GM19351 (cell line): ENCODE results near the gene AP4S1.
"Not testable (repeated sequence)": the region's sequence is repeated elsewhere in the genome, so short reads cannot be mapped to it uniquely, and the experiment has no call there.

Experiments used
- ATAC-seq: cut with Tn5 transposase; IDR thresholded peaks from one replicate; pipeline ENCODE4 v1.9.1; 2021; ENCODE audit warnings: mild to moderate bottlenecking, moderate library complexity; ENCODE audit not compliant: unreplicated experiment

AP4S1 gene

GRCh38 chr14:31083781-31084180 is 58.3 kb downstream of the AP4S1 start:
- ATAC-seq = no peak

GRCh38 chr14:31084385-31084784 is 58.9 kb downstream of the AP4S1 start:
- ATAC-seq = peak; percentile 81

- ATAC-seq = no peak
These were observed 59.6 kb downstream of the AP4S1 start for GRCh38 chr14:31085027-31085426.

DNA sequence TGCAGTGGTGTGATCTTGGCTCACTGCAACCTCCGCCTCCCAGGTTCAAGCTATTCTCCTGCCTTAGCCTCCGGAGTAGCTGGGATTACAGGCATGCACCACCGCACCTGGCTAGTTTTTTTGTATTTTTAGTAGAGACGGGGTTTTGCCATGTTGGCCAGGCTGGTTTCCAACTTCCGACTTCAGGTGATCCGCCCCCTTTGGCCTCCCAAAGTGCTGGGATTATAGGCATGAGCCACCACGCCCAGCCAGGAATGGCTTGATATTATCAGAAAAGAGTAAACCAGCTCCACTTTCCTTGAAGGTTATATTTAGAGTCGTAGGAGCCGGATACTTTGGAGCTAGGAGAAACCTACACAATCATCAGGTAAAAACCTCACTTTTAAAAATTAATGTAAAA is 61.0 kb downstream of the AP4S1 start:
- not testable (repeated sequence) for ATAC-seq

DNA sequence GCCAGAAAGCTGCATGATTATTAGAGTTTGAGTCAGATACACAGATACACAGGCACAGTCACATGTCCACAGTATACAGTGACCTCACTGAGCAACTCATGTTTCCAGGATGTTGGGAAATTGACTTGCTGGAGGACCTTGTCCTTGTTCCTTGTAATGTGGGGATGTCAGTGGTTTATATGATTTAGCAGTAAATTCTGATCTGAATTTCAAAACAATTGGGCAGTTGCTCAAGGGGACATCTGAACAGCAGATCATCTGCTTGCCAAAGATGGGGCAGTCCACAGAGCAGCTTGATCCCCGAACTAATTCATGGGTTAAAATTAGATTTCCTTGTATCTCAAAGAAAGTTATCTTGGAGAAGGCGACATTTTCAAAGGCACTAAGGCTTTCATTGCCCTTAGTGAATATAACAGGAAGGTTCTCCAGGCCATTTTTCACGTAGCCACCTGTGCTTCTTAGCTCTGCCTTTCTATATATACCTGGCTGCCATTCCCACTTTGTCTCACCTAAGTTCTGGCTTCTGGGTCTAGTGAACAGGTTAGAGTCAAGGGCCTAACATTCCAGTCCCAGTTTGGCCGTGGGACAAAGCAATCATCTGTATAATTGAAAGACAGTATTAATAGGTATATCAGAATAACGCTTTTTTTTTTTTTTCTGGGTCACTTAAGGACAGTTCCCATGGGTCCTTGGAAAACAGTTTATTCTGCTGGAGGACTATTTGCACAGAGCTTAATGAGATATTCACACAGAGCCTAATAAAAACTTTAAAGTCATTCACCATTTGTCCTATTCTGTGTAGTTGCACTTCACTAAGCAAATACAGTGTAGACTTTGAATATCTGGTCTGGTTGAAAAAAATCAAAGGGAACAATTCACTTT is 65.7 kb downstream of the AP4S1 start:
- no peak for ATAC-seq

DNA sequence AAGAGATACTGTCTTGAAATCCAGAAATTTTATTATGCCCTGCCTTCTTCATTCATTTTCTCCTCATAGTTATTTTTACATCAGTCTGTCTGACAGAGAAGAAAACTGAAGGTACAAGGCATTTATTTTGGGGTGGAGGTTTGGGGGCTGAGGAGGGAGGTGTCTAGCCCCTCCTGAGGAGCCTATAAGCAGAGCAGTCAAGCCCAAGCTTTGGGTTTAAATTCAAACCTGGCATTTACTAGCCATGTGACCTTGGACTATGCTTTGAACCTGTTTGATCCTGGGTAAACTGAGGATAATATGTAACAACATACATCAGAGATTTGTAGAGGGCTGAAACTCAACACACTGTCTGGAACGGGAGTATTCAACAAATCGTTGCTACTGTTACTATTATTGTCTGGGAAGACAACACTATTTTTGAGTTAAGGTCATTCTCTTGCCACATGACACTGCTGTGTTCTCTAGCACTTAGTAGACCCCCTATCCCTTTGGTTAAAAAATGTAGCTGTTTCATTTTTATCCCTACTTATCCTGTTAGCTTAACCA is 66.8 kb downstream of the AP4S1 start:
- ATAC-seq = no peak

DNA sequence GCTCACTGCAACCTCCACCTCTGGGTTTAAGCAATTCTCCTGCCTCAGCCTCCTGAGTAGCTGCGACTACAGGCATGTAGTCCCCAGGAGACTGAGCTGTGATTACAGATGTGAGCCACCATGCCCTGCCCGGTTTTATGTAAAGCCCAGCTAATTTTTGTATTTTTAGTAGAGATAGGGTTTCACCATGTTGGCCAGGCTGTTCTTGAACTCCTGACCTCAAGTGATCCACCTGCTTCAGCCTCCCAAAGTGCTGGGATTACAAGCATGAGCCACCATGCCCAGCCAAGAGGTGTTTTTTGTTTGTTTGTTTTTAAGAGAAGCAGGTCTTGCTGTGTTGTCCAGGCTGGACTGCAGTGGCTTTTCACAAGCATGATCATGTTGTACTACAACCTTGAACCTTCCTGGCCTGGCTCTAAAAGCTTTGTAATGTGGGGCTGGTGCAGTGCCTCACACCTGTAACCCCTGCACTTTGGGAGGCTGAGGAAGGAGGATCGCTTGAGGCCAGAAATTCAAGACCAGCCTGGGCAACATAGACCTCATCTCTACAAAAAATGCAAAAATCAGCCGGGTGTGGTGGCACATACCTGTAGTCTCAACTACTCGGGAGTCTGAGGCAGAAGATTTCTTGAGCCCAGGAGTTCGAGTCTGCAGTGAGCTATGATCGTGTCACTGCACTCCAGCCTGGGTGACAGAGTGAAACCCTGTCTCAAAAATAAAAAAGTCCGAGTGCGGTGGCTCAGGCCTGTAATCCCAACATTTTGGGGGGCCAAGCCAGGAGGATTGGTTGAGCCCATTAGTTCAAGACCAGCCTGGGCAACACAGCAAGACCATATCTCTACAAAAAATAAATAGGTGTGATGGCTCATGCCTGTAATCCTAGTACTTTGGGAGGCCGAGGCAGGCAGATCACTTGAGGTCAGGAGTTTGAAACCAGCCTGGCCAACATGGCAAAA is 68.7 kb downstream of the AP4S1 start:
- ATAC-seq = not testable (repeated sequence)

DNA sequence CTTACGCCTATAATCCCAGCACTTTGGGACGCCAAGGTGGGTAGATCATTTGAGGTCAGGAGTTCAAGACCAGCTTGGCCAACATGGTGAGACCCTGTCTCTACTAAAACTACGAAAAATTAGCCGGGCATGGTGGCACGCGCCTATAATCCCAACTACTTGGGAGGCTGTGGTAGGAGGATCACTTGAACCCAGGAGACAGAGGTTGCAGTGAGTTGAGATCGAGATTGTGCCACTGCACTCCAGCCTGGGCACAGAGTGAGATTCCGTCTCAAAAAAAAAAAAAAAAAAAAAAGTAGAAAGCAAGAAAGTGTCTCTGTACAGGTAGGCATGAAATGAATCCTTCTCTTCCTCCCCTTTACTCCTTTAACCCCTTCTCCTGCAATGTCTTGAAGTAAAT is 70.4 kb downstream of the AP4S1 start:
- not testable (repeated sequence) for ATAC-seq

DNA sequence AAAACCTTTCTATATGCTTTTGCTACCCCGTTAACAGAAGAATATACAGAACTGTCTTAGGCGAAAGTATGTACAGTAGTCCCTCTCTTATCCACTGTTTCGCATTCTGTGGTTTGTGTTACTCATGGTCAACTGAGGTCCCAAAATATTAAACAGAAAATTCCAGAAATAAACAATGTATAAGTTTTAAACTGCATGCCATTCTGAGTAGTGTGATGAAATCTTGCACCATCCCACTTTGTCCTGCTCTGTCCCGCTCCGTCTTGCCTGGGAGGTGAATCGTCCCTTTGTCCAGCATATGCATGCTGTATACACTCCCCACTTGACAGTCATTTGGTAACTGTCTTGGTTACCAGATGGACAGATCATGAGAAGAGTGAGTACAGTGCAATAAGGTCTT is 70.8 kb downstream of the AP4S1 start:
- ATAC-seq = no peak

- ATAC-seq = no peak
These were observed 71.6 kb downstream of the AP4S1 start for GRCh38 chr14:31097081-31097480.

DNA sequence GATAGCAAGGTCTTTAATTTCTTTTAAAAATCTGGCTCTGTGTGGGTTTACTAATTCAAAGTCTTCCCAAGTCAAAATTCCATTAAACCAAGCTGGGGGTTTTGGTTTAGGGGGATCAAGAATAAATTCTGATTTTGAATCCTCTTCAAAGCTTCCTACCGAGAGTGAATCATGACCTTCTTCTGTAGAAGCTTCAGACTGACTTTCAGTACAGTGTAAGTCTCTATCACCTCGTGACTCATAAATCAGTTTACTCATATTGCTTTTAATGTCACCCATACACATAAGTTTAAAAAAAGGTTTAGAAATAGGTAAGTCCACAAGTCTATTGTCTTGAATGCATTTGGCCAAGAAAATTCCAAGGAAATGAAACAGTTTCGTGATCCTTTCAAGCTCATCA is 81.3 kb downstream of the AP4S1 start:
- ATAC-seq = no peak

DNA sequence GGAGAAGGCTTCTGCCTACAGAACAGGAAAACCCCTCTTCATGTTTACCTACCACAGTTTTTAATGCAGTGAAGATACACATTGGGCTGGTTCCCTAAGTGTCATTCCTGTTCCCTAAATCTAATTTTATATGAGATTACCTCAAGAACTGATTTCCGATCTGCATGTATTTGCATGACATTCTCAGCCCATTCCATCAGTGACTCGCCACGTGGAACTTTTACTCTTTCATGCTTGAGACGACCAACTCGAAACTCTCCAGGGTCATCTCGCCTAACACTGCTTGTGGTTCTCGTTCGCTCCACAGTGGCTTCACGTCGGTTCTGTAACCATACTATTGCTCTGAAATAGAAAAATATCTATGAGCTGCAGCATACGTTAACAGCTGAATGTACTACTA is 83.8 kb downstream of the AP4S1 start:
- no peak for ATAC-seq

DNA sequence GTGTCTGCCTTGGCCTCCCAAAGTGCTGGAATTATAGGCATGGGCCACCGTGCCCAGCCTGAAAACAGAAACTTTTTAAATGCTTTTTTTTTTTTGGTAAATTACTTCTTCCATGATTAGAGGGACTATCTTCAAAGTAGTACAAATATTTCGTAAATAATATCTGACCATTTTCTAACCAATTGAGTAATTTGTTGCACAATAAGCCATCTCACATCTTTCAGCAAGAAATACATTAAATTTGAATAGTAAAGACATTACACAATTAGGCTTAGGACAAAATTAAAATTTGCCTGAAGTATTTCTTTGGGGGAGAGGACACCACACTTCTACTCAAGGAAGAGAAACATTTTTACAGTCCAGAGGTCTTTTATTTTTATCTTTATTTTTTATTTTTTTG is 85.4 kb downstream of the AP4S1 start:
- no peak for ATAC-seq

DNA sequence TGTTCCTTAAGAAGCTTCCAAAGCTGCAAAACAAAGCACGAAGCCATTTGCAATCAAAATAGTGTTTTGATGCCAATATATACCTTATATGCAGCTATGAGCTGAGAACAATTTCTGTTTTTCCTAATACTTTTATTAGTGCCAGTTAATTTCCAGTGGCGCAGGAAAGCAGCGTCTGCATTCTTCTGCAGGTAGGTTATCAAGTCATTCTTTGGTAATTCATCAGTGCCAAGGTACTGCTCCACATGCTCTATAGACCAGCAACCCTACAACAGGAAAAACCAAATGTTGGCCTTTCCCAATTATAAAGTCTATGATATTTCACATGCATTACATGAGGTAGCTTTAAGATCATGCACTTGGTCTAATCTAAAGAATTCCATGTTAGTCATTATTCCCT is 88.3 kb downstream of the AP4S1 start:
- no peak for ATAC-seq

- ATAC-seq = no peak
These were observed 93.4 kb downstream of the AP4S1 start for GRCh38 chr14:31118892-31119291.

GRCh38 chr14:31122098-31122611 is 96.7 kb downstream of the AP4S1 start:
- no peak for ATAC-seq

- ATAC-seq = no peak
These were observed 97.5 kb downstream of the AP4S1 start for GRCh38 chr14:31122921-31123320.

DNA sequence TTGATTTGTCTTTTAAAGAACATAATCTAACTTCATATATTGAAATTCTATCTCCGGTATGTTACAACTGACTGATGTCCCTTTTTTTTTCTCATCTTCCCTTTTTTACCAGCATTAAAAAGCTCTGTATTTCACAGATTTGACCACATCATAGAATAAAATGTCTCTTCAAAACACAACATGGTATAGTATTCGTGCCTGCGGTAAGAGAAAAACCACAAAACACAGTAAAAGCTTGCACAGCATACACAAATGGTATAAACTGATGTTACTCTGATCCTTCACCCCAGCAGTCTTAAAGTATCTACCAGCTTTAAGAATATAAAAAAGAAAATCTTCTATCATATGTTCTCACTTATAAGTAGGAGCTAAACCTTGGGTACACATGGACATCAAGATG is 98.7 kb downstream of the AP4S1 start:
- no peak for ATAC-seq

- no peak for ATAC-seq
These were observed 99.8 kb downstream of the AP4S1 start for GRCh38 chr14:31125231-31125630.

GRCh38 chr14:31126680-31127079 is 101.2 kb downstream of the AP4S1 start:
- ATAC-seq = no peak

DNA sequence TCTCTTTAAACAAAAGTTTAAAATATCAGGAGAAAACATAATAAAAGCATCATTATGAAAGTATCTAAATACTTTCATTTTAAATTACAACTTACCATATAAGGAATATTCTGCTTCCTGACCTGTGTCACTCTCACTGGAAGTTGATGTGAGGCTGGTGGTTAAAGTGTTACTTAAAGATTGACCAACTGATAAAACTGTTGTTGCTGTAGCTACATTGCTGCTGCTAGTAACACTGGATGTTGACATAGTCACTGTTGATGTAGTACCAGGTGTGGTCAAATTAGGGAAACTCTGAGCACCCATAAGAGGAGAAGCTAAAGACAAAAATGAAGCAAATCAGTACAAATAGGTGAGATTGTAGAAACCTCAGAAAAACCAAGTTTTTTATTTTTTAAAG is 102.2 kb downstream of the AP4S1 start:
- peak; percentile 84 for ATAC-seq
